Left kidney (tissue), 2 donors: Measurements from ENCODE around the gene CD300LB. TPM values are rescaled to one million over a fixed set of nuclear protein-coding genes. Genes with fewer than 3 reads are reported as not detected.
"Not testable (repeated sequence)": the region's sequence is repeated elsewhere in the genome, so short reads cannot be mapped to it uniquely, and the experiment has no call there.

Source experiments
- DNase-seq: peaks from one replicate; pipeline ENCODE4 v3.0.0-alpha.2; 2013
- polyA plus RNA-seq: library from polyadenylated mRNA; unstranded; fragments of 120-200 nt; gene quantifications from one replicate; pipeline ENCODE4 v1.2.1, GENCODE V29; 2013; ENCODE audit not compliant: insufficient read length

The CD300LB gene
- polyA plus RNA-seq, 1 donor: 0.15 TPM

DNA sequence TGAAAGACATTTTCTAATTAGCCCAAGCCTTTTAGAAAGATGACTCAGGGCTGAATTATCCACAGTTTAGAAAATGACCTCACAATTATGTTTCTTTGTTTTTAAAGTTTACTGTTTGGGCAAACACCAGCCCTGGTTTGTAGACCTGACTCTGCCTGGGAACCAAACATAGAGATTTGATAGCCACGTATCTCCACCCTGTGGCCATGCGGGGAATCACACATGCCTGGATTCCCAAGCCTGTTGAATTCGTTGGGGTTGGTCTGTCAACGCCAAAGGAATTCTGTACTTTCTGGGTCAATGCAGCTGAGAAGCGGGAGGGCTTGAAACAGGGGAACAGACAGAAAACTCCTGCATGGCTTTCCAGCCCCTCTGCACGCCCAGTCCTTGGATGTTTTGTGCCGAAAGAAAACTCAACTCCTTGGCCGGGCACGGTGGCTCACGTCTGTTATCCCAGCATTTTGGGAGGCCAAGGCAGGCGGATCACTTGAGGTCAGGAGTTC lies 37.9 kb downstream of the CD300LB start:
- peak; percentile 73 for DNase-seq

DNA sequence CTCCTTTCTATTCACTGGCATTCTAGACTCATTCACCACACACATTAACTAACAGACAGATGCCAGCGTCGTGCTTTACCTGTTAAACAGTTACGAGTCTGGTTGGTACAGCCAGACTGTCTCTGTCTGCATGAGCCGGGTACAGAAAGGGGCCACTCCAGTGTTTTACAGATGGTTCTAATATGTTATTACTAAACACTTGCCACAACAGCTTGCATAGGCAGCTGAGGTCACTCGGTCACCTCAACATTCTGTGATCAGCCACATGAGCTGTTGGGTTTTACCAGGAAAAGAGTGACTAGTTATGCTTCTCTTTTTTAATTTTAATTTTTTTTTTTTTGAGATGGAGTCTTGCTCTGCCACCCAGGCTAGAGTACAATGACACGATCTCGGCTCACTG lies 39.6 kb downstream of the CD300LB start:
- DNase-seq: no peak

DNA sequence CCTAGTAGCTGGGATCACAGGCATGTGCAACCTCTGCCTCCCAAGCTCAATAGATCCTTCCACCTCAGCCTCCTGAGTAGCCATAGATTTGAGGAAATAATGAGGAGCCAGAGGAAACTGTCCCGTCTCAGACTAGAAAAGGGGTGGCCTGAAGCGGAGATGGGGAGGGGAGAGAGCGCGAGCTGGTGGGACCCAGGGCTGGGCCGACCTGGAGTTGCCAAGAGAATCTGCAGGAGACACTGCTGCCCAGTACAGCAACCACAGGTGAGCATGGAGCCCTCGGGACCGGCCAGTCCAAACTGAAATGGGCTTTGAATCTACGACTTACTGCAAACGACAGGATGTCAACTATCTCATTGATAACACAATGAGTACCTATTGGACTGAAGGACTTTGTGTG lies 40.6 kb downstream of the CD300LB start:
- DNase-seq: no peak

DNA sequence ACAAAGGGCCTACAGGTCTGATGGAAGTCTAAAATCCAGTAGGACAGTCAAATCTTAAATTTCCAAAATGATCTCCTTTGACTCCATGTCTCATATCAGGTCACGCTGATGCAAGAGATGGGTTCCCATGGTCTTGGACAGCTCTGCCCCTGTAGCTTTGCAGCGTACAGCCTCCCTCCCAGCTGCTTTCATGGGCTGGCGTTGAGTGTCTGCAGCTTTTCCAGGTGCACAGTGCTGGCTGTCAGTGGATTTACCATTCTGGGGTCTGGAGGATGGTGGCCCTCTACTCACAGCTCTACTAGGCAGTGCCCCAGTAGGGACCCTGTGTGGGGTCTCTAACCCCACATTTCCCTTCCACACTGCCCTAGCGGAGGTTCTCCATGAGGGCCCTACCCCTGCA lies 43.0 kb downstream of the CD300LB start:
- DNase-seq: not testable (repeated sequence)

DNA sequence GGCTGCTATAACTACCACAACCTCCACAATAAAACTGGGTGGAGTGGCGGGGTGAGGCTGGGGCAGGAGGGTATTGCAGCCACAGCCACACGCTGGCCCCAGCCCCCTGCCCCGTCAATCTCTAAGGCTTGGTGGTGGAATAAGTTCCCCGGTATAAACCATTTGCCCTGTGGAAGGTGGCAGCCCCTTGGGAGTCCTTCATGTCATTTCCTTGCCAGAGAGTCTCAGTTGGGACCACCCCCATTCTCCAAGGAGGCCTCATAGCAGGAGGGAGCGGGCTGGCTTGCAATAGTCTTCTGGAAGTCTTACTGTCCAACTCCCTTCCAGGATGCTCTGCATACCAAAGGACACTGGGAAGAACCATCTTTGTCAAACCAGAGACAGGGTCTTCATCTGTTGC lies 45.4 kb downstream of the CD300LB start:
- no peak for DNase-seq

- no peak for DNase-seq
These were observed 46.1 kb downstream of the CD300LB start for GRCh38 chr17:74485022-74485743.

GRCh38 chr17:74484066-74484465 lies 47.2 kb downstream of the CD300LB start:
- DNase-seq: no peak

DNA sequence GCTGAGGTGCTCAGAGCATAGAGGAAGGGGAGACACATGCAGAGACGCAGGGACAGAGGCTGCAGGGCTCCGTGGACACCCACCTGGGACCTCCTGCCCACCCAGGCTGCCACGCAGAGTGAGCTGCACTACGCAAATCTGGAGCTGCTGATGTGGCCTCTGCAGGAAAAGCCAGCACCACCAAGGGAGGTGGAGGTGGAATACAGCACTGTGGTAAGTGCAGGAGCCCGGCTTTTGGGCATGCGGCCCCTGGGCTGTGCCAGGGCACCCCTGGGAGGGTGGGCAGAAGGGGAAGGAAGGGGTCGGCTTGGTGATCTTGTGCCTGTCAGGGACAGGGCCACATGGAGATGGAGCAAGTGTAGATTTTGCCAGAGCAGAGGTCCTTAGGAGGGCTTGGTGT lies 49.7 kb downstream of the CD300LB start:
- no peak for DNase-seq

GRCh38 chr17:74480290-74480689 lies 51.0 kb downstream of the CD300LB start:
- no peak for DNase-seq

- no peak for DNase-seq
These were observed 52.7 kb downstream of the CD300LB start for GRCh38 chr17:74478420-74479100.

DNA sequence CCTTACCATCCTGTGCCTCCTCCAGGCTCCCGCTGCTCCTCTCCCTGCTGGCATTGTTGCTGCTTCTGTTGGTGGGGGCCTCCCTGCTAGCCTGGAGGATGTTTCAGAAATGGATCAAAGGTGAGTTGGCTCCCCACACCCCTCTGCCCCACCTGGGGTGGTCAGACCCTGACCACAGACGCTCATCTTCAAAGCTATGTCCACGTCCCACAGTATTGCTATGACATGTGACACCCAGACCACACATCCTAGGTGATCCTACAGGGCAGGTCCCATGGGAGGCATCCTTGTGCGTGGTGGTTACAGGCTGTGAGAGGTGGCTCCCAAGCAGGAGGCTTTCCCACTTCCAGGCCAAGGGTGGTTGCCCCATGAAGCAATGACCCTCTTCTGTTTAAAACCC lies 53.9 kb downstream of the CD300LB start:
- DNase-seq: no peak

- no peak for DNase-seq
These were observed 56.1 kb downstream of the CD300LB start for GRCh38 chr17:74475189-74475588.

- DNase-seq: no peak
These were observed 57.1 kb downstream of the CD300LB start for GRCh38 chr17:74474043-74474792.

DNA sequence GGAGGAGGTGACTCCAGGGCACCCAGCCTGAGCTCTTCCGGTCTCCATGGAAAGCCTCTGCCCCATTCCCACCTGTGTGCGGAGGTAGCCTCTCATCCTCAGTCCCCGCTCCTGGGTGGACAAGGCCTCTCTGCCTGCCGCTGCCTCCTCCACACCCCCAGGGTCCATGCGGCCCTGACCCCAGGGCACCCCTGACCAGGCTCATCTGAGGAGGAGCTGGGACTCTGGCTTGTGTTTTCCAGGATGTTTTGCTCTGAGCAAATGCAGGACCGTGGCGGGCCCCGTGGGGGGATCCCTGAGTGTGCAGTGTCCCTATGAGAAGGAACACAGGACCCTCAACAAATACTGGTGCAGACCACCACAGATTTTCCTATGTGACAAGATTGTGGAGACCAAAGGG lies 58.0 kb downstream of the CD300LB start:
- DNase-seq: no peak

- DNase-seq: no peak
These were observed 58.4 kb downstream of the CD300LB start for GRCh38 chr17:74472890-74473289.

DNA sequence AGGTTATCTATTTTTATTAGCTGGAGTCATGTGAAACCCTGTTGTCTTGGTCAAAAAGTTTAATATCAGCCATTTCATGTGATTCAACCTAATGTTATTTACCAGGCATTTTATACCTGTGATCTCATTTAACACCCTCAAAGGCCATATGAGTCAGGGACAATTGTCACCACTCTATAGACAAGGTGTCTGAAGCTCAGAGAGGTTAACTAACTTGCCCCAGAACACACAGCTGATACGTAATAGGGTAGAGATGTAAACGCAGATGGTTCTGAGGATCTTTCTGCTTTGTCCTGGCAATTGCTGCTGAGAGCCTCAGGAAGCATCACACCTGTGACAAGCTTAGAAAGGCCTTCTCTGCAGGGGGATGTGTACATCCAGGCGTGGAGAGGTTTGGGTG lies 59.9 kb downstream of the CD300LB start:
- no peak for DNase-seq

Other genes with a start within 250 kb of the CD300LB start
- gene KIF19, start 205.2 kb downstream of the CD300LB start, polyA plus RNA-seq: 0.86 TPM
- 0.13 TPM for gene BTBD17, start 169.6 kb downstream of the CD300LB start, polyA plus RNA-seq
- 0.25 TPM for gene GPR142, start 164.0 kb downstream of the CD300LB start, polyA plus RNA-seq
- gene GPRC5C, start 99.4 kb downstream of the CD300LB start, polyA plus RNA-seq: 80.8 TPM
- 0.91 TPM for gene CD300A, start 64.8 kb downstream of the CD300LB start, polyA plus RNA-seq
- 0.18 TPM for gene CD300C, start 14.6 kb upstream of the CD300LB start, polyA plus RNA-seq
- not detected for gene CD300H, start 36.0 kb upstream of the CD300LB start, polyA plus RNA-seq
- gene CD300LD, start 60.8 kb upstream of the CD300LB start, polyA plus RNA-seq: 0.13 TPM
- 0.10 TPM for gene CD300E, start 92.3 kb upstream of the CD300LB start, polyA plus RNA-seq
- gene CD300LF, start 181.4 kb upstream of the CD300LB start, polyA plus RNA-seq: 0.23 TPM
- 6.6 TPM for gene RAB37, start 205.8 kb upstream of the CD300LB start, polyA plus RNA-seq
- 163 TPM for gene NHERF1, start 217.2 kb upstream of the CD300LB start, polyA plus RNA-seq
- 46.7 TPM for gene NAT9, start 244.9 kb upstream of the CD300LB start, polyA plus RNA-seq